ENCODE results near the gene NFX1. TPM values are rescaled to one million over a fixed set of nuclear protein-coding genes. Genes with fewer than 3 reads are reported as not detected.

The NFX1 gene
- total RNA-seq, 1 experiment from 2014 or later, result 14.6 TPM

DNA sequence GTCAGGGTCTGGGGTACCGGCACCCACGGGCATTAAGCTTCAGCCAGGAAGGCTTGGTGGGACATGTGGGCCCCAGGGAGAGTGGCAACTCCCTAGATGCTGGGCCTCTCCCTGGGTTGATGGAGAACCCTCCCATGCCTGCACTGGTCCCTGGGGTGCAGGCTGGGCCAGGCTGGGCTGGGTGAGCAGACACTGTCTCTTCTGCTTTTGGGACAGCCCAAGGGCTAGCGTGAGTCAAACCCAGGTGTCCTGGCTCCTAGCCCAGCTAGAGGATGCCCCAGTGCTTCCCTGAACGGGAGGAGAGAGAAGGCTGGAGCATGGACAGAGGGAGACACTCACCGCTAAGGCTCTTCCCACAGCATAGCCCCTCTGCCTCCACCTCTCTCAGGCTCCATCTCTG is 117.8 kb downstream of the NFX1 start:
- no peaks in the 10 kb centered on the region for H3K36me3 ChIP-seq
- no peaks in the 10 kb centered on the region for H3K9me3 ChIP-seq
- H3K4me3 ChIP-seq, result no peak overlapping the region
- H3K27me3 ChIP-seq, result no peaks in the 10 kb centered on the region
- no peak for DNase-seq

GRCh38 chr9:33414268-33414667 is 124.0 kb downstream of the NFX1 start:
- DNase-seq, result no peak
- Histone ChIP-seq H3K4me3 (no peak overlapping the region), H3K27me3 (no peaks in the 10 kb centered on the region)

DNA sequence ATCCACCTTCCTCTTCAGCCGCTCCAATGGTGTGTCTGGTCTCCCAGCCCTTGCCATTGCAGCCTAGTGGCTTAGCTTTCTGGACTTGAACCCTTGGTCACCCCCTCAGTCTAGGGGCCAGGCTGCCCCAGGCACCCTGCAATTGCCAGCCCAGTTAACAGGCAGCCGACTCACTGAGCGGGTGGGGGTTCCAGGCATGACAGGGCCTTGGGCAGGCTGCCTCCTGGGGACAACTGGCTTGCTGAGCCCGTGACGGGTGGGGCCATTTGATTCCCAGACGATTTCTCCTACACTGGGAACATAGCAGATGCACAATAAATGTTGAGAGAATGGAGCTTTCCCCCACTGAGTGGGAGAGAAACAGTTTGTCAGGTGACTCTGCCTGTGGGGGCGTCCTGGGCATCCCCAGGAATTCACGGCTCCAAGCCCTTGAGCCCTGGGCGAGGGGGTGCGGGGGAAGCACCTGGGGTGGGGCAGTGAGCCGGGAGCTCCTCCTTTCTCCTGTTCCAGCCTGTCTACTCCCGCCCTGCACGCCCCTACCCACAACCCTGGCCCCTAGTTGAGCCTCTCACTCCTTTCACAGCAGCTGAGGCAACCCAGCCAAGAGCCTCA is 124.7 kb downstream of the NFX1 start:
- Histone ChIP-seq H3K4me3 (no peak overlapping the region), H3K27me3 (no peaks in the 10 kb centered on the region), H3K36me3 (no peaks in the 10 kb centered on the region), H3K9me3 (no peaks in the 10 kb centered on the region)
- no peak for DNase-seq

More at GRCh38 chr9:33414268-33414667, 124.0 kb downstream of the NFX1 start:
- no peaks in the 10 kb centered on the region for H3K9me3 ChIP-seq
- no peaks in the 10 kb centered on the region for H3K36me3 ChIP-seq

DNA sequence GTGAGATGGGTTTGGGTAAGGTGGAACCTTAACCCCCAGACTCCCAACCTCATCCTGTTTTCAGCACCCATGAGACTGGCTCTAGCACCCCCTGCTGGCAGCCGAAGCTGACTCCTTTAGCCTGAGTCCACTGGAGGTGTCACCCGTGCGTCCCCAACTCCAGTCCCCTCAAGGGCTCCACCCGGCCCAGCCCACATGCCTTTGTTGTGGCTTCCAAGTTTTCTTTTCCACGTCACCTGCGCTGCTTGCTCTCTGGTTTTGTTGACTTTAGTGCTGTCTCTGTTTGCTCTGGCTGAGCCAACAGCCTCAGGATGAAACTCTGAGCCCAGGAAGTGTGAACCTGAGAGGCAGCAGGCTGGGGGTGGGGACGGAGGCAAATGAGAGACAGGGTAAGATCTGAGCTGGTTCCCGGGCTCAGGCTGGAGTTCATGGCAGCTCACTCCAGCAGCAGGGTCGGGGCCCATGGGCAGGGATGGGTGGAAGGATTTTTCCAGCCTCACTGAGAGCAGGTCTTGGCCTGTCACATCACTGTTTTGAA is 125.3 kb downstream of the NFX1 start:
- Histone ChIP-seq H3K36me3 (no peaks in the 10 kb centered on the region), H3K4me3 (no peak overlapping the region), H3K9me3 (no peaks in the 10 kb centered on the region), H3K27me3 (no peaks in the 10 kb centered on the region)
- peak; percentile 28 for DNase-seq

- H3K4me3 ChIP-seq, result no peak overlapping the region
- H3K27me3 ChIP-seq, result no peaks in the 10 kb centered on the region
- H3K9me3 ChIP-seq, result no peaks in the 10 kb centered on the region
- no peaks in the 10 kb centered on the region for H3K36me3 ChIP-seq
- no peak for DNase-seq
Measured at GRCh38 chr9:33416996-33417395, 126.7 kb downstream of the NFX1 start.

GRCh38 chr9:33418090-33418489 is 127.8 kb downstream of the NFX1 start:
- Histone ChIP-seq H3K27me3 (no peaks in the 10 kb centered on the region), H3K4me3 (no peak overlapping the region), H3K36me3 (no peaks in the 10 kb centered on the region), H3K9me3 (no peaks in the 10 kb centered on the region)
- DNase-seq, result no peak

DNA sequence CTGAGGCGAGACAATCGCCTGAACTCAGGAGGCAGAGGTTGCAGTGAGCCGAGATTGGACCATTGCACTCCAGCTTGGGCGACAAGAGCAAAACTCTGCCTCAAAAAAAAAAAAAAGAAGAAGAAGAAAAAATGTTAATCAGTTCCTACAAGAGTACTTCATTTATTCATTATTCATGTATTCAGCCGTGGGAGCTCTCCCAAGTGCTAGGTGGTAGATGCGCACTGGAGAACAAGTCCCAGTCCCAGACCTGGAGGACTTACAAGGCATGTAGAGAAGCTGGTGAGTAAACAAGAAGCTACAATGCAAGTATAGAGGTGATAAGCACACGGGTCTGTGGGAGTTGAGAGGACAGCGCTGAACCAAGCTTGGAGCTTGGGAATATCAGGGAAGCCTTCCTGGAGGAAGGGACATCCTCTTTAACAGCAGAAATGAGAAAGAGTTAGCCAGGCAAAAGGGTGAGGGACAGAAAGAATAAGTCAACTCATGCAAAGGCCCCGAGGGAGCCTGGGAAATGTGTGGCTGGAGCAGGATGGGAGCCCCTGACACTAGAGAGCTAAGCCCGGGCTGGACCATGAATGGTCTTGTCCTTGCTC is 129.5 kb downstream of the NFX1 start:
- no peak overlapping the region for H3K4me3 ChIP-seq
- DNase-seq, result no peak
- H3K9me3 ChIP-seq, result no peaks in the 10 kb centered on the region
- no peaks in the 10 kb centered on the region for H3K36me3 ChIP-seq
- no peaks in the 10 kb centered on the region for H3K27me3 ChIP-seq

Other genes with a start within 250 kb of the NFX1 start
- 26.6 and 27.1 TPM in 2 replicates for gene SMU1, start 213.8 kb upstream of the NFX1 start, total RNA-seq (2014; rRNA removed; shearing (Covaris generic); ENCODE audit: low replicate concordance)
- 31.9 and 35.2 TPM in 2 replicates for gene B4GALT1, start 123.2 kb upstream of the NFX1 start, total RNA-seq (2014; rRNA removed; shearing (Covaris generic); ENCODE audit: low replicate concordance)
- not detected in 2 replicates for gene SPINK4, start 50.3 kb upstream of the NFX1 start, total RNA-seq (2014; rRNA removed; shearing (Covaris generic); ENCODE audit: low replicate concordance)
- gene BAG1, start 25.8 kb upstream of the NFX1 start, total RNA-seq (2014; rRNA removed; shearing (Covaris generic); ENCODE audit: low replicate concordance), result 34.3 and 44.0 TPM in 2 replicates
- 55.7 and 62.7 TPM in 2 replicates for gene CHMP5, start 25.5 kb upstream of the NFX1 start, total RNA-seq (2014; rRNA removed; shearing (Covaris generic); ENCODE audit: low replicate concordance)
- gene AQP7, start 112.1 kb downstream of the NFX1 start, total RNA-seq (2014; rRNA removed; shearing (Covaris generic); ENCODE audit: low replicate concordance), result not detected in 2 replicates
- 19.7 TPM in 1 of 2 replicates, not detected in the other for gene AQP3, start 157.1 kb downstream of the NFX1 start, total RNA-seq (2014; rRNA removed; shearing (Covaris generic); ENCODE audit: low replicate concordance)
- 16.6 and 38.6 TPM in 2 replicates for gene NOL6, start 183.4 kb downstream of the NFX1 start, total RNA-seq (2014; rRNA removed; shearing (Covaris generic); ENCODE audit: low replicate concordance)
- gene ANKRD18B, start 233.7 kb downstream of the NFX1 start, total RNA-seq (2014; rRNA removed; shearing (Covaris generic); ENCODE audit: low replicate concordance), result not detected in 2 replicates